GM19025 (cell line): Measurements from ENCODE around the gene TPP1.
A peak's percentile ranks its signal among the peaks of the same experiment; 100 is the strongest.

ENCODE experiments used
- ATAC-seq: cut with Tn5 transposase; IDR thresholded peaks from one replicate; pipeline ENCODE4 v1.9.1; 2021; ENCODE audit warnings: mild to moderate bottlenecking, low read depth, moderate library complexity; ENCODE audit not compliant: unreplicated experiment

TPP1 gene

GRCh38 chr11:6629573-6629891, 10.3 kb upstream of the TPP1 start:
- no peak for ATAC-seq

- no peak for ATAC-seq
These were observed 9.3 kb upstream of the TPP1 start for GRCh38 chr11:6628526-6628925.

GRCh38 chr11:6627762-6628241, 8.6 kb upstream of the TPP1 start:
- peak; percentile 80 for ATAC-seq

GRCh38 chr11:6626971-6627761, 7.9 kb upstream of the TPP1 start:
- peak; percentile 9 for ATAC-seq

GRCh38 chr11:6625832-6626420, 6.7 kb upstream of the TPP1 start:
- ATAC-seq: no peak

- no peak for ATAC-seq
These were observed 6.1 kb upstream of the TPP1 start for GRCh38 chr11:6625156-6625831.

GRCh38 chr11:6623391-6624363, 4.5 kb upstream of the TPP1 start:
- no peak for ATAC-seq

GRCh38 chr11:6622261-6623171, 3.3 kb upstream of the TPP1 start:
- ATAC-seq: no peak

- no peak for ATAC-seq
These were observed 2.5 kb upstream of the TPP1 start for GRCh38 chr11:6621711-6622211.

GRCh38 chr11:6620636-6621035, 1.4 kb upstream of the TPP1 start:
- no peak for ATAC-seq

GRCh38 chr11:6618117-6619003, 862 bp downstream of the TPP1 start:
- ATAC-seq: no peak

- no peak for ATAC-seq
These were observed 1.9 kb downstream of the TPP1 start for GRCh38 chr11:6617315-6617781.

- ATAC-seq: no peak
These were observed 2.5 kb downstream of the TPP1 start for GRCh38 chr11:6616596-6617250.

- ATAC-seq: no peak
These were observed 3.2 kb downstream of the TPP1 start for GRCh38 chr11:6615882-6616585.

- no peak for ATAC-seq
These were observed 4.2 kb downstream of the TPP1 start for GRCh38 chr11:6615046-6615445.

- no peak for ATAC-seq
These were observed 4.8 kb downstream of the TPP1 start for GRCh38 chr11:6614446-6614845.

GRCh38 chr11:6613496-6613895, 5.7 kb downstream of the TPP1 start:
- no peak for ATAC-seq
